Measurements from ENCODE around the gene ITGA6.

DNA sequence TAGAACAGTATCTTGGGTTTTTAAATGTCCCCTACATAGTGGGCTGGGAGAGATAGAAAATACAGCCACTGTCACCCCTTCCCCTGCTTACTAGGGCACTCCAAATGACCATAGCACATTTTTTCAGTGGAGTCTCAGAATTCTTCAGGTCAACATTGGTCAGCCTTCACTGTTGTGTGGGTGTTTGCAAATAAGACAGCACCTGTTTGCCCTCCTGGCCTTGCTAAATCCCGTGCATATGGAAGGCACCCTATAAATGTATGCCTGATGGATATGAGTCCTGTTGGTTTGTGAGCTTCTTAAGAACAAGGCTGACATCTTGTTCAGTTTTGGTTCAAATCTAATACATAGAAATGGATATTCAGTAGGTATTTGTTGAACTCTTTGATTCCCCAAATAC lies 12.5 kb downstream of the ITGA6 start:
- TF ChIP-seq, protein P1, sequence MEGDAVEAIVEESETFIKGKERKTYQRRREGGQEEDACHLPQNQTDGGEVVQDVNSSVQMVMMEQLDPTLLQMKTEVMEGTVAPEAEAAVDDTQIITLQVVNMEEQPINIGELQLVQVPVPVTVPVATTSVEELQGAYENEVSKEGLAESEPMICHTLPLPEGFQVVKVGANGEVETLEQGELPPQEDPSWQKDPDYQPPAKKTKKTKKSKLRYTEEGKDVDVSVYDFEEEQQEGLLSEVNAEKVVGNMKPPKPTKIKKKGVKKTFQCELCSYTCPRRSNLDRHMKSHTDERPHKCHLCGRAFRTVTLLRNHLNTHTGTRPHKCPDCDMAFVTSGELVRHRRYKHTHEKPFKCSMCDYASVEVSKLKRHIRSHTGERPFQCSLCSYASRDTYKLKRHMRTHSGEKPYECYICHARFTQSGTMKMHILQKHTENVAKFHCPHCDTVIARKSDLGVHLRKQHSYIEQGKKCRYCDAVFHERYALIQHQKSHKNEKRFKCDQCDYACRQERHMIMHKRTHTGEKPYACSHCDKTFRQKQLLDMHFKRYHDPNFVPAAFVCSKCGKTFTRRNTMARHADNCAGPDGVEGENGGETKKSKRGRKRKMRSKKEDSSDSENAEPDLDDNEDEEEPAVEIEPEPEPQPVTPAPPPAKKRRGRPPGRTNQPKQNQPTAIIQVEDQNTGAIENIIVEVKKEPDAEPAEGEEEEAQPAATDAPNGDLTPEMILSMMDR (IDR thresholded peaks at IDR 0.05) = no peak
- no peak for TF ChIP-seq POLR2A (IDR thresholded peaks at IDR 0.05; ENCODE audit: low read length)

Data from A549 (cell line).